GM15510 (cell line): ENCODE data around the gene CEP57L1.

ENCODE experiments used
- POLR2A ChIP-seq: IDR thresholded peaks from 3 replicates; pipeline ENCODE4 v1.6.1; 2011; ENCODE audit warnings: borderline replicate concordance; ENCODE audit not compliant: insufficient read length; ENCODE audit errors: extremely low read depth

The CEP57L1 gene

GRCh38 chr6:109121411-109121810, 26.1 kb downstream of the CEP57L1 start:
- TF ChIP-seq POLR2A, result no peak

DNA sequence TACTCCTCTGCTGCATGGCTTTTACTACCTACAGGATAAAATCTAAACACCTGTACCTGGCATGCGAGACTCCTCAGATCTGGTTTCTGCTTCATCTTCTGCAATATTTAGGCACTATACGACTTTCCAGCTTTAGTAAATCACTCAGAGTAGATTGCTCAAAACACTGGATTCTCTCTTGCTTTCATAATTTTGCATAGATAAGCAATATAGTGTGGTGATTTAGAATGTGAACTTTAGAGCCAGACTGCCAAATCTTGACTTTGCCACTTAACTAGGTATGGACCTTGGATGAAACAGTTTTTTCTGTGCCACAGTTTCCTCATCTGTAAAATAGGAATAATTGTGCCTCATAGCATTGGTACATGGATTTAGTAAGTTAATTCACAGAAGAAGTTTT, 28.9 kb downstream of the CEP57L1 start:
- no peak for TF ChIP-seq POLR2A

DNA sequence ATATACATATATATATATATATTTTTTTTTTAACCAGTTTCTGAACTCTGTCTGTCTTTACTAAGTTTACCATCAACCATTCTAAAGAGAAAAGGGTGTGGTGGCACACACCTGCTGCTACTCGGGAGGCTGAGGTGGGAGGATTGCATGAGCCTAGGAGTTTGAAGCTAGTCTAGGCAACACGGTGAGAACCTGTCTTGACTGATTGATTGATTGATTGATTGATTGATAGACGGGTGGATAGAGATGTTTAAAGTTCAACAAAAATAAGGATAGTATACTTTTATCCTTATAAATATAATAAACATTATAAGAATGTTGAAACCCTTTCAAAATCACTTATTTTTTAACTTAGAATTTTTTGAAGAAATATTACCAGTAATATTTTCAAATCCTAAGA, 30.2 kb downstream of the CEP57L1 start:
- no peak for TF ChIP-seq POLR2A

DNA sequence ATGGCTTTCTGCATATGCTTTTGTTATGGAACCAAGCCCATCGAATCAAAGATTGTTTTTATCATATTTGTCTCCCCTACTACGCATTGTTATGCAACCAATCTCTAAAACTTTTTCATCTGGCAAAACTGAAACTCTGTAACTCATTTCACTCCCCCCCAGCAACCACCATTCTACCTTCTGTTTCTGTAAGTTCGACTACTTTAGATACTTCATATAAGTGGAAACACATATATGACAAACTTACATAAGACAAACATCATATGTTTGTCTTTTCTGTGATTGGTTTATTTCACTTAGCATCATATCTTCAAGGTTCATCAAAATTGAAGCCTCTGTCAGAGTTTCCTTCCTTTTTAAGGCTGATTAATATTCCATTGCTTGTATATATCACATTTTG, 34.8 kb downstream of the CEP57L1 start:
- no peak for TF ChIP-seq POLR2A

GRCh38 chr6:109139109-109139508, 43.8 kb downstream of the CEP57L1 start:
- no peak for TF ChIP-seq POLR2A

- no peak for TF ChIP-seq POLR2A
These were observed 47.9 kb downstream of the CEP57L1 start for GRCh38 chr6:109143191-109143590.

GRCh38 chr6:109153752-109154151, 58.4 kb downstream of the CEP57L1 start:
- no peak for TF ChIP-seq POLR2A

- TF ChIP-seq POLR2A, result no peak
These were observed 69.0 kb downstream of the CEP57L1 start for GRCh38 chr6:109164331-109164730.

- TF ChIP-seq POLR2A, result no peak
These were observed 70.2 kb downstream of the CEP57L1 start for GRCh38 chr6:109165392-109165974.

GRCh38 chr6:109166673-109167072, 71.4 kb downstream of the CEP57L1 start:
- no peak for TF ChIP-seq POLR2A

- TF ChIP-seq POLR2A, result no peak
These were observed 72.3 kb downstream of the CEP57L1 start for GRCh38 chr6:109167562-109167961.

- TF ChIP-seq POLR2A, result no peak
These were observed 75.0 kb downstream of the CEP57L1 start for GRCh38 chr6:109170333-109170732.

- no peak for TF ChIP-seq POLR2A
These were observed 76.9 kb downstream of the CEP57L1 start for GRCh38 chr6:109172101-109172746.

GRCh38 chr6:109174916-109175315, 79.6 kb downstream of the CEP57L1 start:
- no peak for TF ChIP-seq POLR2A

GRCh38 chr6:109178921-109179320, 83.6 kb downstream of the CEP57L1 start:
- TF ChIP-seq POLR2A, result no peak

- no peak for TF ChIP-seq POLR2A
These were observed 84.2 kb downstream of the CEP57L1 start for GRCh38 chr6:109179507-109179906.
